DMS153 treated with DMSO at 0.1 percent for 48 hours (cell line): Measurements from ENCODE around the gene BAHCC1.
A peak's percentile ranks its signal among the peaks of the same experiment; 100 is the strongest.
"Not testable (repeated sequence)": the region's sequence is repeated elsewhere in the genome, so short reads cannot be mapped to it uniquely, and the experiment has no call there.

Experiments
- DNase-seq: peaks from one replicate; lab custom pipeline; 2025; ENCODE audit not compliant: unreplicated experiment; lab: John Stamatoyannopoulos, UW

Gene BAHCC1

GRCh38 chr17:81425716-81426392 is 30.6 kb downstream of the BAHCC1 start:
- DNase-seq: not testable (repeated sequence)

- DNase-seq: no peak
Measured at GRCh38 chr17:81426393-81427172, 31.3 kb downstream of the BAHCC1 start.

- peak; percentile 80 for DNase-seq
Measured at GRCh38 chr17:81427173-81428120, 32.2 kb downstream of the BAHCC1 start.

- DNase-seq: peak; percentile 53
Measured at GRCh38 chr17:81428121-81428515, 32.9 kb downstream of the BAHCC1 start.

GRCh38 chr17:81428516-81428915 is 33.3 kb downstream of the BAHCC1 start:
- DNase-seq: no peak

GRCh38 chr17:81428948-81429774 is 33.9 kb downstream of the BAHCC1 start:
- DNase-seq: peak; percentile 80

- no peak for DNase-seq
Measured at GRCh38 chr17:81429821-81430551, 34.7 kb downstream of the BAHCC1 start.

GRCh38 chr17:81431545-81432482 is 36.6 kb downstream of the BAHCC1 start:
- DNase-seq: no peak

GRCh38 chr17:81432941-81433340 is 37.7 kb downstream of the BAHCC1 start:
- DNase-seq: peak; percentile 93

- DNase-seq: no peak
Measured at GRCh38 chr17:81433656-81434055, 38.4 kb downstream of the BAHCC1 start.

GRCh38 chr17:81434072-81434471 is 38.8 kb downstream of the BAHCC1 start:
- DNase-seq: no peak

- DNase-seq: no peak
Measured at GRCh38 chr17:81434681-81435417, 39.6 kb downstream of the BAHCC1 start.

- no peak for DNase-seq
Measured at GRCh38 chr17:81435652-81436293, 40.5 kb downstream of the BAHCC1 start.

- DNase-seq: no peak
Measured at GRCh38 chr17:81436294-81436849, 41.1 kb downstream of the BAHCC1 start.

GRCh38 chr17:81437191-81437651 is 42.0 kb downstream of the BAHCC1 start:
- no peak for DNase-seq

GRCh38 chr17:81438007-81438659 is 42.9 kb downstream of the BAHCC1 start:
- no peak for DNase-seq

GRCh38 chr17:81438688-81439087 is 43.4 kb downstream of the BAHCC1 start:
- no peak for DNase-seq
